Right hindlimb (tissue), 1 donor: ENCODE data around the gene COL23A1.

Experiments
- DNase-seq: peaks from one replicate; pipeline ENCODE4 v3.0.0-alpha.2; 2018

COL23A1 gene

DNA sequence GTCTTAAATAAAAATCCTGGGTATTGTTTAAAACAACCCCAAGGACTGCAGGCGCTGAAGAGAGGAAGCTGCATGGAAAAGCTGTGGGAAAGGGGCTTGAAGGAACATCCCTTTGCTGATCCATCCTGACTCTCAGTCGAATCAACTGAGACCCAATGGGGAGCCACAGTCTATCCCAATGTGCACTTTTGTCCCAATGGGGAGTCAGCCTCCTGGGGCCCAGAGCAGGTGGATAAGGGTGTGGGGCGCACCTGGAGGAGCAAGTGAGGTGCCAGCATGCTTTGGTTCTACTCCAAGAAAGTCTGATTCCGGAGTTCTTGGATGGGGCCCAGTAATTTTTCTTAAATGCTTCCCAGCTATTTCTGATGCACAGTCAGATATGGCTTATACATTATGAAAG lies 118.1 kb downstream of the COL23A1 start:
- DNase-seq = no peak

GRCh38 chr5:178471711-178472110 lies 118.5 kb downstream of the COL23A1 start:
- DNase-seq = no peak

- DNase-seq = no peak
Measured at GRCh38 chr5:178470760-178471025, 119.5 kb downstream of the COL23A1 start.

DNA sequence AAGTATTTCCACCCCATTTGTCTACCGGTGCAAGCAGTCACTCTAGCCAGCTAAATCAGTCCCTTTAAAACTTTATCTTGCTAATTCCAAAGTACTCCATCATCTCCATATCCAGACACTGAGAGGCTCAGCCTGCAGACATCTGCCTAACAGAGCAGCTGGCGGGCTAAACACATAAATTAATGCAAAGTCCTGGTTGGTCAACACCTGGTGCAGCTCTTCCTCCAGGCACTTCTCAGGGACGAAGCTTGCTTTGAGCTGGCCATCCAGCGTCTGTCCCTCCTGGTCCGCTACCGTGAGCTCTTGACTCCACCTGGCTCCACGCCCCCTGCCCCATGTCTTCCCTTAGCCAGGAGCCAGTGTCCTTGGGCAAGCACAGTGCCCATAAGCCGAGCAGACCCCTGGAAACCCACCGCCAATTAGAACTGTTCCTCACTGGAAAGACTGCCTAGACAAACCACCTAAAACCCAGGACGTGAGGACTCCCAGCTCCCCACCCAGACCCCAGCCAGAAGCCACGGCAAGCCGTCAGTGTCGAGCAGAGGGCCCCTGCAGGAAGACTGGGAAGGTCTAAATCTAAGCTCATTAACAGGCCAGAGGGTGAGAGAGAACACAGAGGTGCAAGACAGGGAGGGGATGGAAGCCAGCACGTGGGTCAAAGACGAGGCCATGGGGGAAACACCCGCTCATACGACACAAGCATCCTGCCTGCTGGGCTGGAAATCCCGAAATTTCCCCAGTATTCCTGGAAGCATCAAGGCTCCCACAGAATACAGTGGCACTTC lies 120.0 kb downstream of the COL23A1 start:
- DNase-seq = no peak

DNA sequence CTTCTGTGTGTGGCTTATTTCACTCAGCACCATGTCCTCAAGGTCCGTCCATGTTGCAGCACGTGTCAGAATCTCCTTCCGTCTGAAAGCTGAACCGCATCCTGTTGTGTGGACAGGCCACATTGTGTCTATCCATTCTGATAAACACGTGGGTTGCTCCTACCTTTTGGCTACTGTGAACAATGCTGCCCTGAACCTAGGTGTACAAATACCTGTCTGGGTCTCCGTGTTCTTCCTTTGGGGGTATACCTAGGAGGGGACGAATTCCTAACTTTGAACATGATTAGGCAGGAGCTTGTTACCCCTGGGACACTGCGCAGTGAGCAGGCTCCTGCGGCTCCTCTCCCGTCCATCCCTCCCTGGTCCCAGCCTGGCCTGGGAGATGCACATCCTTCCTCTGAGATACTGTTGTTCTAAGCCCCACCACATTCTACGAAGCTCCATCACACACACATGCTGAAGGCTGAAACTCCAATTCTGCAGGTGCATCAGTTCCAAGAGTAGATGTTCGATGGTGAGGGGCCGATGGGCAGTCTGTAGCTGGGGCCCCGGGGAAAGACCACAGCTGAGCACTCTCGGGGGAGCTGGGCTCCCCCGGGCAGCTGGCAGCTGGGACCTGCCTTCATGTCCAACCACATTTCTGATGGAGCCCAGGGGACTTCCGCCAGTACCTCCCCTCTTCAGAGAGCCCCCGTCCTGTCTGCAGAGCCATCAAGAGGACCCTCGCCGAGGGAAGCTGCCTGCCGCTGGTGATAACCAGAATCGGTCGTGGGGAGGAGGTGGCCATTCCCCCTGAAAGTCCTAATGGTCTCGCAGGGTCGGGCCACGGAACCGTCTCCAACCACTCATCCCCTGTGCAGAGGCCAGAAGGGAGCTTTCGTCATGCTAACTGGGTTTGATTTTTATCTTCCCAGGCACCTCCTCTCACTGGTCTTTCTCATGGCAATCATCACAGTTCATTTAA lies 120.9 kb downstream of the COL23A1 start:
- no peak for DNase-seq

- DNase-seq = no peak
Measured at GRCh38 chr5:178468196-178468685, 122.0 kb downstream of the COL23A1 start.

GRCh38 chr5:178467568-178468195 lies 122.5 kb downstream of the COL23A1 start:
- peak; percentile 81 for DNase-seq

DNA sequence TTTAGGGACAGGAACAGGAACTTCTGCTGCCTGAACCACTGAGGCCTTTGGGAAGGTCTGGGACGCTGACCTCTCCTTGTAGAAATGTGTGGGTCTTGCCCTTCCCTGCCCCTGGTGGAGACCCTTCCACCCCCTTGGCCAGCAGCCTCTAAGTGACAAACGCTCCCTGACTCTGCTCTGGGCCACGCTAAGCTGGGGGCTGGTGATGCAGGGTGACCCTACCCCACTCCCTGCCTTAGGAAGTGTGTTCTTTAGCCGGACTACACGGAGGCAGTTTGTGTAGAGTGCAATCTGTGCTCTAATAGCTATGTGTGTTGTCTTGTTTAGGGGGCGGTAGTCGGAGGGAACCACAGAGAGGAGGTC lies 123.0 kb downstream of the COL23A1 start:
- no peak for DNase-seq

GRCh38 chr5:178466342-178466741 lies 123.9 kb downstream of the COL23A1 start:
- no peak for DNase-seq

GRCh38 chr5:178465861-178466288 lies 124.3 kb downstream of the COL23A1 start:
- no peak for DNase-seq

DNA sequence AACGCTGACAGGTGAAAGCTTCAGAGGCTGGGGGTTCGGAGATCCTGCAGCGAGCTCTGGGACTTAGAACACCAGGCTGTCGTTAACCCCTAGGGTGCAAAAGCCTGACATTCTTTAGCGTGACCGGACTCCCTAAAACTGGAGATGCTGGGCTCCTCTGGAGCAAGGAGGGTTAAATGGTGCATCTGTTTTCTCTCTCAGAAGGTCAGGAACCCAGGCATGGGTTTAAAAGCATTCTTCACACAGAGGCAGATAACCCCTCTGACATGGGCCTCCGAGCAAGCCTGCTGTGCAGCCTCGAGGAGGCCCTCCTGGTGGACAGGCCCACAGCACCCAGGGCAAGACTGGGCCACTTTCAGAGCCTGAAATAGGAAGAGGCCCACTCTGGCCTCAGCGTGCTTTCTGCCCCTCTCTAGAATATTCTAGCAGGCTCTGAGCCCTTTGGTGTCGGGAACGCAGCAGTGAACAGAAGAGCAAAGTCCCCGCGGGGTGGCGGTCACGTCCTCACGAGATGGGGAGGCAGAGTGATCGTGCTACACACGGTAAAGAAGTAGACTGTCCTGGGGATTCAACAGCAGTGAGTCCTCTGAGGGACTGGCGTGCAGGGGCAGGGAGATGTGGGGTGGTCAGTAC lies 124.8 kb downstream of the COL23A1 start:
- no peak for DNase-seq

GRCh38 chr5:178464431-178465048 lies 125.7 kb downstream of the COL23A1 start:
- DNase-seq = no peak

DNA sequence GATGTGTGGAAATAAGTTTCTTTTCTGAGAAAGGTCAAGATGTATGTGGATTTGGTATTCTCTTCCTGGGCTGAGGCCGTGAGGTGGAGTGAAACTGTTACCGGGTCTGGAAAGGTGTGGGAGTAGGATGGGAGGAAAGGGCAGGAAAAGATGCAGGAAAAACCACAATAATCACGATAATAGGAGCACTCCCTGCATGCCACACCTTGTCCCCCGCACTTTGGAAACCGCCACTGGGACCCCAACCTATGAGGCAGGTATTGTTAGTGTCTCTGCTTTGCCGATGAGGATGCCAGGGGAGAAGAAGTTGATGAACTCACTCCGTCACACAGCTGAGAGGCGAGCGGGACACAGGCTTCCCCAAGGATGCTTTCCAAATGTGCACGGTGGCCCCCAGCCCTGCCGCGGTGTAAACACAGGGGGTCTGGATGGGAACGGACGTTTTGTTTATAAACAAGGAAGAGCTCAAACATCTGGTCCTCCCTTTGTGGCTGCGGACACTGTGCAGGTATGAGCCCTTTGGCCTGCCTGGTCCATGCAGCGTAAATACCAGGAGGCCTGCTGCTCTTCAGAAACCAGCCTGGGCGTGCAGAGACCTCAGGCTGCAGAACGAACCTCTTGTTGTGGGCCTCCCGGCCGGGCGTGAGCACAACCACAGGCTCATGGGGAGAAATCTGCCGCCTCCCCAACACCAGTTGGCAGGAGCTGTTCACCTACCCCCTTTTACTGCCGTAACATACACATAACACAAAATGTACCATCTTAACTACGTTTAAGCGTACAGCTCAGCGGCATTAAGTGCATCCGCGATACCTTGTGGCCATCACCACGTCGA lies 126.7 kb downstream of the COL23A1 start:
- DNase-seq = no peak

DNA sequence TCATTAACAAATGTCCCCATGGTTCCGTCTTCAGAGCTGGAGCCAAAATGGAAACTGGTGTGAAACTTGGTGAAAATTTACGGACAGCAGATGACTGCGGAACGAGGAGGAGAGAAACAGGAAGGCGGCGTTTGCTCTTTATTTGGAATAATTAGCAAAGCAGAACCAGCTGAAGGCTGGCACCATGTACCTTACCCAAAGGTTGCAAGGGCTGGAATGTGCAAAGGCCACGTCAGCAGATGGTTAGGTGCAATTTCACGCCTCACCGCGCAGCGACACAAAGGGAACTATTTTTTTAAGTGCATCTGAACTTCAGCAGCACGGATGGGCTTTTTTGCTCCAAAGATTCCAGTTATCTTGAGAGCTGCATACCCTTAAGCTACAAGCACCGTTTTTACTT lies 127.4 kb downstream of the COL23A1 start:
- no peak for DNase-seq

DNA sequence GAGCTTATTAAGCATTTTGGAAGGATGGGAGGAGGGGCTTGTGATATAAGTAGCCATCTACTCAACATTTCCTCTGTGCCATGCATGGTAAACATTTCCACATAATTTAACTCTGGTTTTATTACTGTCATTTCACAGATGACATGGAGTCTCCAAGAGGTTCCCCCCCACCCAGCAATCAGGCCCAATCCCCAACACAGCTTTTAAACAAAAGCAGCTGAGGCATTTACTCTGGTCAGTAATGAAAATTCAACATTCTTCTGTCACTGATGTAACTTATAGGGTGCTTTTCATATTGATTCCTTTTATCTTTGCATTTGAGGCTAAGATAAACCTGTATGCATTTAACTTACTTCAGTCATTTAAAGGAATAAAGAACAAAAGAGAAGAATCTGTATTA lies 128.1 kb downstream of the COL23A1 start:
- DNase-seq = no peak

GRCh38 chr5:178461004-178461730 lies 129.0 kb downstream of the COL23A1 start:
- DNase-seq = peak; percentile 81

- no peak for DNase-seq
Measured at GRCh38 chr5:178460598-178460997, 129.6 kb downstream of the COL23A1 start.

DNA sequence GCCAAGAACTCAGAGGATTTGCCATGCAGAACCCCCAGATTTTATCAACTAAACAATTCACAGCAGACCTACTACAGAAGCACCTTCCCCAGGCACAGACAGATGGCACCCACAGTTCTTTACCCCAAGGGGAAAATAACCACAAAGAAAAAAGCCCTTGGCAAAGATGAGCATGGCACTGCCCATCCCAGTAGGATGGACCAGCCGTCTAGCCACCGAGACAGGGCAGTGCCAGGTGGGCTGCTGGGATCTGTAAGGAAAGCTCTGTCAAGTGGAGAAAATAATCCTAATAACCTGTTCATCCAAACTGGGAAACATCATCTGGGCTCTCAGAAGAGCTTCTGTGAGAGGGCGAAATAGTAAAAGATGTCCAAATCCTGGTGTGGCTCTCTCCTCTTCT lies 130.0 kb downstream of the COL23A1 start:
- no peak for DNase-seq

GRCh38 chr5:178458140-178458539 lies 132.1 kb downstream of the COL23A1 start:
- no peak for DNase-seq

GRCh38 chr5:178457471-178457870 lies 132.7 kb downstream of the COL23A1 start:
- no peak for DNase-seq

DNA sequence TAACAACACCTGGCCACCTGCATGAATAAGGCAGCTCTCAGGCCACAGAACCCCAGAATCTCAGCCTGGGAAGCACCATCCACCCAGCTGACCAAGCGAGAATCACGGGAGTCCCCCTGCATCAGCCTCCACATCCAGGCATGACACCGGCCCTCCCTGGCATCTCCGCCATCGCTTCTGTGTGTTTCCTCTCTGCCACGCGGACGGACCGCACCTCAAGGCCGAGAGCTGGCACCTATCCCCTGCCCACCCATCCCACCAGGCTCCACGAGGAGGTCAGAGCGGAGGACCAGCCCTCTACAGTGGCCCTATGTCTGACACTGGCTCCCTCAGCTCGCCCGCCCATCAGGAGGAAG lies 134.7 kb downstream of the COL23A1 start:
- no peak for DNase-seq
